GM12891 (cell line): ENCODE data around the gene LHX6.

ENCODE experiments used
- DNase-seq: peaks from one replicate; pipeline ENCODE4 v3.0.0; 2011; ENCODE audit warnings: low spot score; ENCODE audit not compliant: insufficient read length
- FAIRE-seq: peaks from 2 replicates; lab custom pipeline; 2011; peaks lifted over from hg19 to GRCh38; lab: Jason Lieb, UNC
- PAX5 ChIP-seq: IDR thresholded peaks from 2 replicates; pipeline ENCODE4 v1.6.1; 2011; ENCODE audit warnings: low read length, moderate library complexity, mild to moderate bottlenecking; ENCODE audit not compliant: insufficient read depth, severe bottlenecking
- POLR2A ChIP-seq: IDR thresholded peaks from 2 replicates; pipeline ENCODE4 v1.6.1; 2011; ENCODE audit warnings: low read depth, low read length, control low read depth
- POLR2AphosphoS5 ChIP-seq: IDR thresholded peaks from 2 replicates; pipeline ENCODE4 v1.6.1; 2011; ENCODE audit warnings: low read depth, low read length, control low read depth
- POU2F2 ChIP-seq: IDR thresholded peaks from 2 replicates; pipeline ENCODE4 v1.6.1; 2011; ENCODE audit warnings: low read depth, mild to moderate bottlenecking, control low read depth, low read length, moderate library complexity
- SPI1 ChIP-seq: IDR thresholded peaks from 2 replicates; pipeline ENCODE4 v1.6.1; 2011; ENCODE audit warnings: low read depth, low read length, control low read depth
- TAF1 ChIP-seq: IDR thresholded peaks from 2 replicates; pipeline ENCODE4 v1.6.1; 2011; ENCODE audit warnings: low read depth, low read length, control low read depth

The LHX6 gene

DNA sequence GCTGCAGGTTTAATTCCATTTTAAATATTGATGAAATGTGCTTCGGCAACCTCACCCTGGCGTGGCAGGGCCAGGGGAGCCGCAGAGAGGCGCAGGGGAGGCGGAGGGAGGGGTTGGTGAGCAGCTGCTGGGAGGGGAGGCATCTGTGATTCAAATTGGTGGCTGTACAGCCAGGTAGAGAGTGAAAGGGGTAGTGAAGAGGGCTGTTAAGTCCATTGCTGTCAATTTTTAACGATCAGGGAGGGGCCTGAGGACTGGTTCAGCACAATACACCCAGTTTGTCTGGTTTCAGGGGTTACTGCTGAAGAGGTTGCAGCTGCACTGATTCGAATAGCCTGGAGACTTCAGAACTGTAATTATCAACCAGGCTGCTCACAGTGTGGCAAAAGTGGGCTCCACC lies 31.3 kb downstream of the LHX6 start:
- FAIRE-seq (no peak), DNase-seq (no peak)
- TF ChIP-seq POU2F2 (no peak), POLR2AphosphoS5 (no peak), PAX5 (no peak), POLR2A (no peak), SPI1 (no peak), TAF1 (no peak)

- FAIRE-seq (no peak), DNase-seq (no peak)
- TF ChIP-seq TAF1 (no peak), PAX5 (no peak), POLR2A (no peak), POU2F2 (no peak), SPI1 (no peak), POLR2AphosphoS5 (no peak)
Observed at GRCh38 chr9:122195875-122196274, 32.9 kb downstream of the LHX6 start.

DNA sequence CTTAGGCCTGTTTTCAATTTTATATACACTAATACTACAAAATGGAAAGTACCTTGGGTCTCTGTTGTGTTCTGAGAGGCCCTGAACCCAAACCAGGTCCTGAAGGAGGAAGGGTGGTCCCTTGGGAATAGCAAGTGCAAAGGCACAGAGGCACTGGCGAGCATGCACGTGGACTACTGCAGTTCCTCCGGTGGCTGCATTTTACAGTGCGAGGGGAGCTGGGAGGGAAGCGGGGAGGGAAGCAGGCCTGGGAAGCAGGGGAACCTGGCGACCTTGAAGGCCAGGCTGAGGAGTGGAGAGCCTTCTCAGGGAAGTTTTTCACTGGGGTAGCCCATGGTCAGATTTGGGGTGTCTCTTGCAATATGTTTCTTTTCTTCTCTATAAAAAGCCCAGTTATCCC lies 35.1 kb downstream of the LHX6 start:
- TF ChIP-seq PAX5 (no peak), POLR2A (no peak)
- FAIRE-seq: no peak
- DNase-seq: no peak

GRCh38 chr9:122192914-122193525 lies 35.7 kb downstream of the LHX6 start:
- TF ChIP-seq PAX5: no peak
- no peak for TF ChIP-seq TAF1
- TF ChIP-seq POU2F2: no peak
- TF ChIP-seq POLR2A: no peak
- no peak for TF ChIP-seq POLR2AphosphoS5
- no peak for TF ChIP-seq SPI1
- FAIRE-seq (no peak), DNase-seq (no peak)

- FAIRE-seq (no peak), DNase-seq (no peak)
- TF ChIP-seq POLR2A (no peak), POLR2AphosphoS5 (no peak), TAF1 (no peak), PAX5 (no peak), POU2F2 (no peak), SPI1 (no peak)
Observed at GRCh38 chr9:122192261-122192875, 36.4 kb downstream of the LHX6 start.

DNA sequence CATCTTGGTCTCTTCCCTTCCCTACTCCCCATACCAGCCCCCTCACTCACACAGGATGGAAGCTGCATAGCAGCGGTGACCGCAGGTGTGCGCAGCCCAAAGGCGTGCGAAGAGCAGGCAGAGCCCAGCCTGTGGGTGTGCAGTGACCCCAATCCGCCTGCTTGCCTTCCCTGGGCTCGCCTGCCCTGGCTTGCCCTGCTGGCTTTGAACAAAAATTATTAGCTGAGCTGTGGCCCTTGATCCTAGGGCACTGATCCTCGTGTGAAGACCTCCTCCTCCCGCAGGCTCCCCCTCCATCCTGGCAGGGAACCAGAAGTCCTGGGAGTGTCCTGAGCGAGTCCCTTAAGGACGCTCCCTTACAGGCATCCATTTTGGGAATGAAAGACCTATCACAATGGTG lies 37.2 kb downstream of the LHX6 start:
- FAIRE-seq (no peak), DNase-seq (no peak)
- TF ChIP-seq SPI1 (no peak), PAX5 (no peak)

GRCh38 chr9:122190597-122191381 lies 38.0 kb downstream of the LHX6 start:
- no peak for DNase-seq
- TF ChIP-seq POLR2A (no peak), PAX5 (no peak), TAF1 (no peak), POLR2AphosphoS5 (no peak), POU2F2 (no peak), SPI1 (no peak)
- FAIRE-seq: no peak

DNA sequence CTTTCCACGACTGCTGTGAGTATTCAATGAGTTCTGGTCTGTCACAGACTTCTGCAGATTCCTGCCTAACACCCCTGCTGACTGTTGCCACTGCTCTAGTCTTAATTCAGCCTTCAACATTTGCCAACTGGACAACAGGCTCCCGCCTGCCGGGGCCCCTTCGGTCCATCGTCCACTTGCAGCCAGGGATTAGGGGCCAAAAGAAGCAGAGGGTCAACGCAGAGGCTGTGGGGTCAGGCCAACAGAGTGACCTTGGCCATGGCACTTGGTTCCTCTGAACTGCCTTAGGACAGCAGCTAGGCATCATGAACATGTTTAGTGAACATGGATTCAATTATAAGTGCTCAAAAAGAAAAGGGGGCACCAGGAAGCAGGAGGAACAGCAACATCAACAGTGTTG lies 40.4 kb downstream of the LHX6 start:
- TF ChIP-seq POLR2AphosphoS5 (no peak), SPI1 (no peak)
- no peak for FAIRE-seq
- no peak for DNase-seq

DNA sequence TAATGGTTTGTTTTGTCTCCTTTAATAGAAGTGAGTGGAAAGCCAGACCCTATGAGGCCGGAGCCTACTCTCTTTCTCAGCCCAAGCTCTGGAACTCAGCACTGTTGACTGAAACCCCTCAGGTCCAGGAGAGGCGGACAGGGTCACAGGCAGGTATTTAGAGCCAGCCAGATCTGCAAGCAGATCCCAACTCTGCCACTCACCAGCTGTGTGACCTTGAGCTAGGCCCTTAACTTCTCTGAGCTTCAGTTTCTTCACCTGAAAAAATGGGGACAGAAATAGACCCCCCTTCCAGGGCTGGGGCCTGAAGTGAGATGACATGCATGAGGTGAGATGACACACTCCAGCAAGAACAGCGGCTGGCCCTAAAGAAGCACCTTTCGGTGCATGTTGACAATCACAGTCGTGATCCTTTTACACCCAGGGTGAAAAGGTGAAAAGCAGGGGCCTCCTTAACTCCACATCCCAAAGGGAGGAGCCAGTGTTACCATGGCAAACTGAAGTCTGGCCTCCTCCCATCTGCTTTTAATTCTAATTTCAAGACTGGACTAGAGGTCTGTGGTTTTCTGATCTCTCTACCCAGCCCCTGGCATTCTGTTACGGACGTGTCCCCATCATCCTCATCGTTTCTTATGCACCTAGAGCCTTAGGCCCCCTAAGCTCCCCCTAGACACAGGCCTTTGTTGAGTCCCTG lies 41.8 kb downstream of the LHX6 start:
- no peak for FAIRE-seq
- no peak for DNase-seq
- TF ChIP-seq PAX5 (no peak), POU2F2 (no peak), TAF1 (no peak), POLR2AphosphoS5 (no peak), POLR2A (no peak), SPI1 (no peak)

GRCh38 chr9:122186301-122186700 lies 42.5 kb downstream of the LHX6 start:
- DNase-seq: no peak
- no peak for TF ChIP-seq POLR2AphosphoS5
- no peak for TF ChIP-seq PAX5
- no peak for TF ChIP-seq TAF1
- no peak for TF ChIP-seq SPI1
- no peak for TF ChIP-seq POU2F2
- TF ChIP-seq POLR2A: no peak
- no peak for FAIRE-seq
